ENCODE measurements around the gene SGSM1. TPM values are rescaled to one million over a fixed set of nuclear protein-coding genes. Genes with fewer than 3 reads are reported as not detected.
A peak's percentile ranks its signal among the peaks of the same experiment; 100 is the strongest.

Gene SGSM1
- not detected in 2 replicates for total RNA-seq (2013; cell fraction: nucleolus; rRNA removed)
- total RNA-seq (2014; rRNA removed), result not detected in 2 replicates
- total RNA-seq (2014; rRNA removed; fragmentation: Illumina TruSeq; extraction: Trizol), result not detected in 2 replicates
- total RNA-seq (2021), result not detected in 2 replicates
- polyA plus RNA-seq (2011; ENCODE audit: low read depth), result not detected
- not detected in 2 replicates for polyA plus RNA-seq (2011; rRNA removed)
- polyA plus RNA-seq (2011; cell fraction: cytosol; rRNA removed), result not detected in 2 replicates
- polyA plus RNA-seq (2011; cell fraction: nucleus; rRNA removed), result not detected in 2 replicates
- polyA plus RNA-seq (2012), result not detected in 2 replicates
- not detected in 2 replicates for polyA plus RNA-seq (2014; fragmentation: Illumina TruSeq; extraction: Trizol)
- not detected for polyA plus RNA-seq (2014; fragmentation: Nextera tagmentation; extraction: Ambion mirVana)
- polyA plus RNA-seq (2014; rRNA removed), result not detected in 2 replicates
- not detected for polyA plus RNA-seq (2016; fragmentation: Nextera tagmentation; extraction: Ambion mirVana)
- not detected in 2 replicates for polyA minus RNA-seq (2011; rRNA and poly(A)+ RNA removed)
- not detected in 2 replicates for polyA minus RNA-seq (2011; cell fraction: cytosol; rRNA and poly(A)+ RNA removed)
- polyA minus RNA-seq (2011; cell fraction: nucleus; rRNA and poly(A)+ RNA removed), result not detected in 2 replicates
- Bru-seq, nascent RNA, result percentile 3 among the genes with signal in this experiment
- BruChase-seq, experiment 1, labeled RNA remaining after a 6-hour chase, result percentile 1 among the genes with signal in this experiment
- percentile 3 among the genes with signal in this experiment for BruChase-seq, experiment 2, labeled RNA remaining after a 2-hour chase
- long read RNA-seq, experiment 1, result 0 reads
- long read RNA-seq, experiment 2, result 0 reads

GRCh38 chr22:24805790-24806662, at the start of gene SGSM1:
SGSM1 (plus strand) TSS chr22:24806211; CDS start chr22:24806326, 115 bp downstream.
- Histone ChIP-seq H3K9ac (ENCODE audit: control insufficient read depth, insufficient read depth, low read length) (no peak within 1 kb of the TSS), H3K36me3 (ENCODE audit: control insufficient read depth in 2 of 2, insufficient read depth in 2 of 2, low read length in 1 of 2) (no peaks in the 10 kb centered on the region), H3K4me3 (no peak within 1 kb of the TSS), H4K20me1 (ENCODE audit: control insufficient read depth, insufficient read depth) (no peaks in the 10 kb centered on the region), H3K79me2 (ENCODE audit: control insufficient read depth, insufficient read depth, low read length) (no peaks in the 10 kb centered on the region), H2AFZ (ENCODE audit: control insufficient read depth, low read depth, low read length) (peak within 1 kb of the TSS; percentile 63), H3K27ac (ENCODE audit: control insufficient read depth, insufficient read depth) (no peak within 1 kb of the TSS), H3K9me3 (replicated peaks; ENCODE audit: control insufficient read depth, insufficient read depth, low read length) (no peaks in the 10 kb centered on the region; the same call in 2 of the 3 replicates), H3K4me2 (ENCODE audit: control insufficient read depth, insufficient read depth) (peak within 1 kb of the TSS; percentile 48; the same call in 1 of the 2 replicates), H3K27me3 (replicated peaks in 1 of 2; ENCODE audit: control insufficient read depth in 2 of 2, insufficient read depth in 2 of 2, low read length in 1 of 2) (peaks cover 0 to 7% of the 10 kb centered on the region in 2 experiments; a peak in 2 of 4 replicates), H3K4me1 (ENCODE audit: control insufficient read depth, insufficient read depth, low read length) (no peaks in the 10 kb centered on the region)
- peak; percentile 96 for ATAC-seq
- FAIRE-seq, result no peak
- WGBS (ENCODE audit: insufficient coverage, insufficient replicate concordance, low lambda C conversion rate, missing lambda C conversion rate), result 47% methylated on average over 66 of the region's 80 CpGs
- no peak for TF ChIP-seq ZNF592 (IDR thresholded peaks at IDR 0.05)
- TF ChIP-seq PKNOX1 (IDR thresholded peaks at IDR 0.05), result peak; percentile 55
- TF ChIP-seq FOXK2 (IDR thresholded peaks at IDR 0.05), result no peak
- TF ChIP-seq IKZF1 (conservative IDR thresholded peaks at IDR 0.05), result 0 out of 2 replicates have a peak, but pooled peaks have one; percentile 13
- TF ChIP-seq LARP7 (IDR thresholded peaks at IDR 0.05), result 0 out of 2 replicates have a peak, but pooled peaks have one; percentile 51
- TF ChIP-seq PBX3 (IDR thresholded peaks at IDR 0.05; ENCODE audit: insufficient replicate concordance, low read depth, low read length), result peak; percentile 84
- peak in 1 of 2 experiments; percentile 27; a peak in 1 of 4 replicates for TF ChIP-seq BHLHE40 (IDR thresholded peaks at IDR 0.05; ENCODE audit: borderline replicate concordance in 1 of 2, low read depth in 2 of 2, low read length in 1 of 2)
- 0 out of 2 replicates have a peak, but pooled peaks have one; percentile 47 for TF ChIP-seq DPF2 (IDR thresholded peaks at IDR 0.05)
- no peak for TF ChIP-seq SIN3A (IDR thresholded peaks at IDR 0.05; ENCODE audit: low read depth, low read length)
- TF ChIP-seq ZNF217 (IDR thresholded peaks at IDR 0.05), result peak; percentile 32; the same call in 1 of the 2 replicates
- ChIA-PET SMC1A (ENCODE audit: uncharacterized antibody, unreplicated experiment) (no interaction called here), CTCF (interaction anchor here (0.8 kb wide), 1 partner anchor 48 kb away, joined by 3 read pairs; no protein-coding TSS in a partner anchor), RAD21 (ENCODE audit: unreplicated experiment) (no interaction called here), POLR2A (no interaction called here)
- BruUV-seq (replicated peaks), result no TSS peak
- DNase-seq (ENCODE audit: low read depth, low spot score), result no peak
- in situ Hi-C loops (cut with MboI) (no loop called here), intact Hi-C loops (cut with micrococcal nuclease; ENCODE audit: unreplicated experiment) (no loop called here)

Measured in GM12878 (cell line).